Skin of body (tissue), 2 donors: Measurements from ENCODE around the gene ELFN1. TPM values are rescaled to one million over a fixed set of nuclear protein-coding genes. Genes with fewer than 3 reads are reported as not detected.

Experiments used
- DNase-seq: peaks from one replicate; lab custom pipeline; 2025; lab: John Stamatoyannopoulos, UW
- total RNA-seq: library from RNA; depleted of rRNA; stranded (reverse); fragments of >200 nt; gene quantifications from one replicate; pipeline ENCODE4 v1.2.3, GENCODE V29; 2014

The ELFN1 gene
- total RNA-seq, 1 donor from 2014 or later: 3.1 TPM

DNA sequence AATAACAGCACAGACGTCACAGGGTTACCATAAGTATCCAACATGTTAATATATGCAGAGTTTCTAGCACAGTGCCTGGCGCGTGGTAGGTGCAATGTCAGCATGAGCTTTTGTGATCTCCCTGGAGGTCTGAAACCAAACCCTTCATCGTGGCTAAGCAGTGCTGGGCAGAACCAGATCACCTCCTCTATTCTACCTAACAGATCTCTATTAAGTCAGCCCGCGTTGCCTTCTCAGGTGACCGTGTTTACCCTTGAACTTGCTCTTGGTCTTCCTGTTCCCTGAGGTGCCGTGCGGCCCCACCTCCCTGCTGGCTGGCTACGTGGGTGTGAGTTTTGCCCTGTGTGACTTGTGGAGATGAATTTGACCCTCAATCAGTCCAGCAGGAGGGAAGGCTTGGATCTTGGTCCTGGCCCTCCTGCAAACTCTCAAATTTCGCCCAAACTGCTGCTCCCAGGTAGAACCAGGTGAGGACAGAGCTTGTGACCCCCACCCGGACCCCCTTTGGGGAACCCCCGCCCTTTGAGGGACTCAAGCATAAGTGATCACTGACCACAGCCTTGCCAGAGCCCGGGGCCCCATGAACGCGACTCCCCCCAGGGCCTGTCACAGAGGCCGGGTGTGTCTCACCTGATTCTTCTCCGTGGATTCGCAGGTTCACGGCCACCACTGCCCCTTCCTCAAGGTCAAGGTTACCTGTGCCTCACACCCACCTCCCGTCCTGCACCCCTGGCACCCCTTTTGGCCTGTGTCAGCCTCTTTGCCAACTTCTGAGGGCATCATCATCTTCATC is 54.2 kb downstream of the ELFN1 start:
- DNase-seq: no peak

DNA sequence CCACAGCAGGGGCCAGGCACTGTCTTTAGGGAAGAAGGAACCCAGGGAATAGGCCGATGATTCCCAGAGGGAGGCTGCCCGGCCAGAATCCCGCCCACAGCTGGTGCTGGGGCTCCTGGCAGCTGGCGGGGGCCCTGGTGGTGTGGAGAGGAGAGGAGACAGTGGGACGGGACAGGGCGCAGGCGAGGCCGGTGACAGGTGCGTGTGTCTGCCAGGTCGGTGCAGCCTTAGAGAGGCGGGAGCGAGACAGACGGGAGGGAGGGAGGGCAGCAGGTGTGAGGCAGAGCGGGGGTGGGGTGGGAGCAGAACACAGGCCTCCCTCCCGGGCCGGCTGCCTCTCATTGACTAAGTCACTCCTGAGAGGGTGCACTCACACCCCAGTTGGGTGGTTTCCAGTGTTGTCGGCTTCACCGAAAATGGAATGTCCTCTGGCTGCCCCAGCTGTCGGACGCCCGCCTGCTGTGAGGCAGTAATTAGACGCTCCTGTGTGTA is 55.2 kb downstream of the ELFN1 start:
- DNase-seq: peak; percentile 25

DNA sequence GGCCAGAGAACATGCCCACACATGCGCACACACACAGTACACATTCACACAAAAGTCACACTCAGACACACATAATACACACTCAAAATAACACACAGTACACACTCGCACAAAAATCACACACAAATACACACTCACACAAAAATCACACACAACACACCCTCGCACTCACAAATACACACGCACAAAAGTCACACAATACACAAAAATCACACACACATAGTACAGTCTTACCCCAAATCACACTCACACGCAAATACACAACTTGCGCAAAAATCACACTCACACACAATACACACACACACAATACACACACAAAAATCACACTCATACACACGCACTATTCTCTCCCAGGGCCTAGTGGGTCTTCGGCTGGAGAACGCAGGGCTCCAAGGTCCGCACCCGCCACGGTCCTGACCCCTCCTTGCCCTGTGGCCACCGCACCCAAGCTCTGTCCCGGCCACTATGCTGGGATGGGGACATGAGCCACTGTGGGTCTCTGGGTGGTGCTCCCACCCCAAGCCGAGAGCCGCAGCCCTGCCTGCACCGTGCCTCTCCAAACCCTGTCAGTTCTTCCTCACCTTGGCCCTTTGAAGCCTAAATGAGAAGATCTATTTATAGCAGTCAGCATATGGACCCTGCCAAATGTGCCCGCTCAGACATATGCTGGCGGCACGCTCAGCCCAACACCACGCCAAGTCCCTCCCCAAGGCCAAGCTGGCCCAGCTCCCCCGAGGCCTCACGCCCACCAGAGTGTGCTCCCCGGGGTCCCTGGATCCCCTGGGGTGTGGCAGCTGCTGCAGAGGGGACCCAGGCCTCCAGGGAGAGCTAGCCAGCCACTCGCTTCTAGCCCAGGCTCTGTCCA is 55.9 kb downstream of the ELFN1 start:
- DNase-seq: no peak

DNA sequence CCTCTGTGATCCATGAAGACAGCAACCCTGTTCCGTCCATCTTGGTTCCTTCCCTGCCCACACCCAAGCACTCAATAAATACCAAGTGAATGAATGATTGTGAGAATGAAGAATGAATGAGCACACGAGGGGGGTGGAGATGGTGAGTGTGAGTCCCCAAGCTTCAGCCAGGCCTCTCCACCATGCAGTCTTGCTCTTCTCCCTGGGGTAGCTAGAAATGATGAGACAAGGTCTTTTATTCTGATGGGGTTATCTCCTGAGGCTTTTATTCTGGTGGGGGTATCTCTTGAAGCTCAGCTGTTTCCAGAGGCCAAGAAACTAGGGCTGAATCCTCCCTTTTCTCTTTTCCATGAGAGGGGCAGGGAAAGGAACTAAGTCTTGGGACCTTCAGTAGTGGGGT is 57.0 kb downstream of the ELFN1 start:
- no peak for DNase-seq

DNA sequence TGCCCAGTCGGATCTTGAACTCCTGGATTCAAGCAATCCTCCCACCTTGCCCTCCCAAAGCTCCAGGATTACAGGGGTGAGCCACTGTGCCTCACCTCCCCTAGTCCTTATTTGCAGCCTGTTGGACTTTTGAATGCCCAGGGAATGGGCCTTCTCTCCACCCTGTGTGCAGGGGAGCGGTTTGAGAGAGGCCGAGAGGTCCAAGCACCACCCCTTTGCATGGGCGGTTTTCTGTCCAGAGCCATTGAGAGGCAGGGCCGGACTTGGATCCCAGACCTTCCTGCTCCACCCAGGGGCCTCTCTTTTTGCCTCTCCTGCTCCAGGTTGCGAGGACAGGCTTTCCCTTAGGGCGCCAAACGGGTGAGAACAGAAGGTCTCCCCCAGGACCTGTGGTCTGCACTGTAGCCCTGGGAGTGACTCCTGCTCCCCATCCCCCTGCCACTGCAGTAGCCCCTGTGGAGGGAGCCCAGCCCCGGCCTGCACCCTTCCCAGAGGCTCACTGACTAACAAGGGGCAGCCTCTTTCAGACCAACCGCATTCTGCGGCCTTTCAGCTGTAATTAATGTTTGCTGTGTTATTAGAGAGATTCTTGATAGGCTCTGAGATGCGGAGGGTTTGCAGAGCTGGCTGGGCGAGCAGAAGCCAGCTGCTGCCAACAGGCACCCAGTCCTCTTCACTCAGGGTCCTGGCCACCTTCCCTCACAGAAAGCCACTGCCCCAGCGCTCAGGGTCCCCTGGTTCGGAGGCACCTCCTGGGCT is 57.9 kb downstream of the ELFN1 start:
- no peak for DNase-seq

DNA sequence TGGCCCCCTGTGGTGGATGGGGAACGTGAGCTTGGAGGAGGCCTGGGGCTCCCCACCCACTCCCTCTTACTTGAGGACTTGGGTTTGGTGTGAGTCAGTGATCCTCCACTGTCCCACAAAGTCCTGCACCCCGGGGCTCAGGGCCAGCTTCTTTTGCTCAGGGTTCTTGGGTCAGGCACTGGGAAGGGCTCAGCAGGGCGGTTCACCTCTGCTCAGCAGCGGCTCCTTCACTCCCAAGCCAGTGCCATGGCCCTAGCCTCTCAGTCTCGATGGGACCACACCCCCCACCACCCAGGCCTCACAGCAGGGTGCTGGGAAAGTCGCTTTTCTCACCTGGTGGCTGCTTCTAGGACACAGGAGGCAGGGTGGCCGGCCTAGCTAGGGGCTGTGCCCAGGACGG is 59.1 kb downstream of the ELFN1 start:
- no peak for DNase-seq

DNA sequence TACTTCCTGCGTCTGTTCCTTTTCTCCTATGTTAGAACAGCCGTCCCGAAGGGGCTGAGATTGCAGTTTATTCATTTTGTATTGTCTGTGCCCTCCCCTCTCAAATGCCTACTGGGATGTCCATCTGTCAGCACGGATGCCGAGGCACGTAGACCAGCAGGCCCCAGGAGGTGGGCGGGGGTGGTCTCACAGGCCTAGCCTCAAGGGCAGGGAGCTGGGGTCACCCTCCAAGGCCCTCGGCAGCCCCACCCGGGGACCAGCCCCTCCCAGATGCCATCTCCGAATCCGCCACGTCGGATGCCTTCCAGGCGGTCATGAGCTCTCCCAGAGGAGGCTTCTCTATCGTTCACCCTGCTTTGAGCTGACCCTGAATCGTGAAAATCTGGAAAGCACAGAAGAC is 59.7 kb downstream of the ELFN1 start:
- no peak for DNase-seq

DNA sequence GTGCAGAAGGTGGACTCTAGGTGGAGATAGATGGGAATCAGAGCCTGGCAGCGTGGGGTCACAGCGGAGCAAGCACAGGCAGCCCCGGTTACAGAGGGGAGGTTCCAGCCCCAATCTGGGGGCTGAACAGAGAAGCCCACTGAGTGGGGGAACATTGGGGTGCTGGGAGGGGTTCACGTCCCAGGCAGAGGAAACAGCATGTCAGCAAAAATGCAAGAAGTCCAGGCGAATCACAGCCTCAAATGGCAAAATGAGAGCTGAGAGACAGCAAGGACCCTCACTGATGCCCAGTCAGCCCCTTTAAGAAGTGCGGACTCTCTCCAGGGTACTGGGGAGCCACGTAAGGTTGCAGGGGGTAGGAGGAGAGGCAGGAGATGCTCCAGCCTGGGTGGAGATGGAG is 62.0 kb downstream of the ELFN1 start:
- DNase-seq: no peak

DNA sequence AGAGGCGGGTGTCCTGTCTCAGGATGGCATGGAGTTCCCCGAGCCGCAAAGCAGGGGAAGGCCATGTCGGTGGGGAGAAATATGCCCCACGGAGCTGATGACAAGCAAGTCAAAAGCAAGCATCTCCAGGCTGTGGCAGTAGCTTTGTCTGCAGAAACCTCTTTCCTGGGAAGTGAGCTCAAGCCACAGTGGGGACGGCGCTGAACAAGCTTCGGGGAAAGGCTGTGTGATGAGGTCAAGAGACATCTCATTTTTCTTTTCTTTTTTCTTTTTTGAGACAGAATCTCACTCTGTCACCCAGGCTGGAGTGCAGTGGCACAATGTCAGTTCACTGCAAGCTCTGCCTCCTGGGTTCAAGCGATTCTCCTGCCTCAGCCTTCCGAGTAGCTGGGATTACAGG is 62.6 kb downstream of the ELFN1 start:
- DNase-seq: no peak

DNA sequence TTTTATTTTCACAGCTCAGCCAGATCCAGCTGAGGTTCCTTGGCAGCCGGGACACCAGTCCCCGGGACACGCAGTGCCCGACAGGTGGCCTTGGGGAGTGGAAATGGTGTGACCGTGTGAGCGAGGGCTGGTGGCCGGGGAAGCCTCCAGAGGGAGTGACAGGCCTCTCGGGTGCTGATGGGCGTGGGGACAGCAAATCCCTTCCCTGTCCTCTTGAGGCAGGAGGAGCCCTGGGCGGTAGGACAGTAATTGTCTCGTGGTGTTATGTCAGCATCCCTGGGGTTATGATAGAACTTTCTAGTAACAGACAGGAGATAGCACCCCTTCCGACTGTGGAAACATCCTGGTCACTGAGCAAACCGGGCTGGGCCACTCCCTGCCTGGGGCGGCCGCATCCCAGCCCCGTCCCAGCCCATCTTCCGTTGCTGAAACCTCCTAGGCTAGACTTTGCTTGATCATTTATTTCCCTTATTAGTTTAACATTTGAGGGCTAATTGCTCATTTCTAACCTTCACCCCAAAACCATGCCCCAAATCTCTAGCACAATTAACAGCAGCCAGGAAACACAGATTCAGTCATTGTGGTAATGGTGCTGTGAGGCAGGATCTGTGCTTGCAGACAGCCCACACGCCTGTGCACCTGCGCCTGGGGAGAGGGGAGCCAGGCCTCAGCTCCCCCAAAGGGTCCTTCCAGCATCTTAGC is 63.3 kb downstream of the ELFN1 start:
- DNase-seq: no peak

DNA sequence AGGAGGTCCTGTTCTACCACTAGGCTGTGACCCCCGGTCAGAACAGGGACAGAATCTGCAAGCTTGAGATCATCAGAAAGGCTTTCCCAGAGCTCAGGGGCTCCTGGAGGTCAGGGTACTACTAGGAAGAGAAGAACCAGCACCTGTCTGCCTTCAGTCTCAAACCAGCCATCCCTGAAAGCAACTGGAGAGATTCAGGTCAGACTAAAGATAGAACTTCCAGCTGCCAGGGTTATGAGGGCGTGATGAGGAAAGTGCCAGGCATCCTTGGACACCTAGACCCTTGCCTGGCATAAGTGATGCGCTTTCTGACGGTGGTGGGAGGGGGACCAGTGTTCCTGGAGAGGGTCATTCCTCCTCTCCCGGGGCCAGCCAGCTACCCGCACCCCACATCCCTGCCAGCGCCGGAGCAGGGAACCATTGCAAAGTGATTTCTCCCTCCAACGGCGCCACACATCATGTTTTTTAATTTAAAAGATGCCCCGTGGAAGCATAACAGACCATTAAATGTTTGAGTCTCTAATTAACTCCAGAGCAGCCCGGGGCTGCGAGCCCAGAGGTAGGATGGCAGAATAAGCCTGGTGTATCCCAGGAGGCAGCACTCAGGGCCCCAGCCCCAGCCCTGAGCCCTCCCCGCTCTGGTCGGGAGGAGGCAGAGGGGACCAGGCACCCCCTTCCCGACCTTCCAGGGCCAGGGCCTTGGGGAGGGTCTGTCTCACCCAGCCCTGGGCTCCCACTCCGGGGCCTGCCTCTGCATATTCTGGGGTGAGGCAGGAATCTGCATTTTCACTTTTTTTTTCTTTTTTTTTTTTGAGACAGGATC is 64.0 kb downstream of the ELFN1 start:
- DNase-seq: no peak

DNA sequence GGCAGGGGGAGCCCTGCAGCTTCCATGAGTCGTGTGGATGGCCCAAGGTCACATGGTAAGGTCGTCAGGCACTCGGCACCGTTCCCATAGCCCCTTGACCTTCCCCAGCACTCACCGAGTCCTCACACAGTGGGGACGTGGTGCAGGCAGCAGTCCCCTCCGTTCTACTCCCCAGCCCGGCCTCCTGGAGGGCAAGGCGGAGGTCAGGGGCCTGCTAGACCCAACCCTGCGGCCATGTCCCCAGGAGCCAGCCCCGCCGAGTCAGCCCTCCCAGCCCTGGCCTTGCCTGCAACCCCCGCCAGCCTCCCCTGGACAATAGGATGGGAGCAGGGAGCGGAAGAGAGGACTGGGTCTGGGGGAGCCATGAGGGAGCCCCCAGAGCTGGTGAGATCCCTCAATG is 65.2 kb downstream of the ELFN1 start:
- DNase-seq: no peak

DNA sequence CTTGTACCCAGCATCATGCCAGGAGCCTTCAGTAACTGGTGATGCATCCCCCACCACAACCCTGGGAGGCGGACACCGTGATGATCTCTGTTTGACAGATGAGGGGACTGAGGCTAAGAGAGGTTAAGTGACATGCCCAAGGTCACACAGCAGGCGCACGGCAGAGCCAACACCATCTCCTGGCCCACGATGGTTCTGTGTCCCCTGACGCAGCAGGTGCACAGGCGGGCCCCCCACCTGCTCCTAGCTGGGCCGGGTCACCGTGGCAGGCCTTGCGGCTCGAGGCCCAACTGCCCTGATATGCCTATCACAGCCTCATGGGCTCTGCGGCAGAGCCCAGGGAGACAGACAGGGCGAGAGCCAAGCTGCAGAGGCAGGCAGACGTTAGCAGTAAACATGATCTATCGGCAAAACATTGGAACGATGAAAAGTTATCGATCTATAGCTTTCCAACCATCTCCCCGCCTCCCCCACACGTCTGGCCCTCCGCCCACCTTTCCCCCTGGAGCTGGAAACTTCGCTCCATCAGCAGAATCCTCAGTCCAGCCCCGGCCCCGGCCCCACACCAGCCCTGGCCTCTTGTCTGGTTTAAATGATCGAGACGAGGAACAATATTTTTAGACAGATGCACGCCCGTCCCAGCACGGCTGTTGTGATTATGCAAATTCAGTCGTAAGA is 65.9 kb downstream of the ELFN1 start:
- DNase-seq: no peak

DNA sequence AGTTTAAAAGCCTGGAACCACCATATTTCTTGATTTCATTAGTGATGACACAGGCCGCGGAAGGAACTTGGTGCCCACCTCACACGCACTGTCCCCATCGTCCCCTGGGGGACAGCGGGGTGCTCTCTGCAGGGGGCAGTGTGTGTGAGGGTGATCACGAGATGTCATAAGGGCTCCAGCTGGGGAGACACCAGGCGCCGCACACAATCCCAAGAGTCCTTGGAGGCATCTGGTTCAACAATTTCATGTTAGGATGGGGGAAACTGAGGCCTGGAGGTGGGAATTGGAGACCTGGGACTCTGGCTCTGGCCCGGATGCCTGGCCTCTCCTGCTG is 66.4 kb downstream of the ELFN1 start:
- no peak for DNase-seq

DNA sequence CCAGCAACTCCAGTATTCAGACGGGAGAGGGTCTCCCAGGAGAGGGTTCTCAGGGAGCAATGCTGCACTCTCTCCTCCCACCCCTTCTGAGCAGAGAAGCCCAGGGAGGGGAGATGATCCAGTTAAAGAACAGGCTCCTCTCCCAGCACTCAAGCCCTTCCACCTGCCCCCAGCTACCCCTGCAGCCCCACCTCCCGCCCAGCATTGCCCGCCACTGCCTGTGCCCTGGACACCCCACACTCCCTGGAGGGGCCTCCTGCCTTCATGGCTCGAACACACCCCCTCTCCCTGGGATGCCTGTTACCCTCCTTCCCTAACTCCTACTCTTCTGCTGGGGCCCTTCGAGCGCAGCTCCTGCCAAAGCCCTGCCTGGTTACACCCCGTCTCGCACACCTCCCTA is 66.8 kb downstream of the ELFN1 start:
- DNase-seq: no peak

DNA sequence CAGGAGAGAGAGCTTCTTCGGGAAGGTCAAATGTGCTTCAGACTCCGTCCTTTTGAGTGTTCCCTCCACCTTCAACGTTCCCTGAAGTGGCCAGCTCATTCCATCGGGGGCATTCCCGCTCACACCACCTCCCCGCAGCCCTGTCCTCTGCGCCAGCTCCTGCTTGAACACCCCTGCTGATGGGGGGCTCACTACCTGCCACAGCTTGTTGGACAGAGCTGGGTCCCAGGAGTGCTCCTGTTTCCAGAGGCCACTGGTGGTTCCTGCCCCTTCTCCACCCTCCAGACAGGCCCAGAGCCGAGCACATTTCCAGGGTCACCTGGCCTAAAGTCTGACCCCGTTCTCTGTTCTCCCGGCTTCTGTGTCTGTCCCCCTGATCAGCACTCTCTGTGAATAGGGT is 67.4 kb downstream of the ELFN1 start:
- no peak for DNase-seq

DNA sequence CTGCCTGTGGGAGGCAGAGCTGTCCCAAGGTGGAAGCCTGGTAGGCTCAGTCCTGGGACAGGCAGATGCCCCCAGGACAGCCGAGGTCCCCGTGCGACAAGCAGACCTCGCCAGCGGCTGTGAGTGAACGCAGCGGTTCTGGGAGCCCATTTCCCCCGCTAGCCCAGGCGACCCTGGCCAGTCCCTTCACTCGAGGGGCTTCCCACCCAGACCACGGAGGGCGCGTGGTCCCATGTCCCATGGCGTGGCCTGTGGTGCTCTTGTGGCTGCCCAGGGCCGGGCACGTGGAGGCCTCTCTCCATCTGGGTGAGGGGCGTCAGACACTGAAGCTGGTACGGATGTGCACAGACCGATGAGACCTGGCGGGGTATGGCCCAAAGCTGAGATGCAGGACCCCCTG is 67.9 kb downstream of the ELFN1 start:
- DNase-seq: no peak

DNA sequence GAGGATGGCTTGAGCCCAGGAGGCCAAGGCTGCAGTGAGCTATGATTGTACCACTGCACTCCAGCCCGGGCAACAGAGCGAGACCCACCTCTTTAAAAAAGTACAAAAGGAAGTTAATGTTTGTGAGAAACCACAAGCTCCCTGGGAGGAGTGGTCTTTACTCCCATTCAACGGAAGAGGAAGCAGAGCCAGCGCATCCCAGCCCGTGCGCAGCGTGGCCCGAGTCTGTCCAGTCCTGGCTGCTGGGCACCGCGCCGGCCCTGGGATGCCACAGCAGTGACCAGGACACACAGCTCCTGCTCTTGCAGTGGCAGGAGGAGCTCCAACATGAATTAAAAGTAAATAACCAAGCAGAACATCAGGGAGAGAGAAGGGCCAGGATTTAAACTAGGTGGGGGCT is 68.4 kb downstream of the ELFN1 start:
- no peak for DNase-seq

DNA sequence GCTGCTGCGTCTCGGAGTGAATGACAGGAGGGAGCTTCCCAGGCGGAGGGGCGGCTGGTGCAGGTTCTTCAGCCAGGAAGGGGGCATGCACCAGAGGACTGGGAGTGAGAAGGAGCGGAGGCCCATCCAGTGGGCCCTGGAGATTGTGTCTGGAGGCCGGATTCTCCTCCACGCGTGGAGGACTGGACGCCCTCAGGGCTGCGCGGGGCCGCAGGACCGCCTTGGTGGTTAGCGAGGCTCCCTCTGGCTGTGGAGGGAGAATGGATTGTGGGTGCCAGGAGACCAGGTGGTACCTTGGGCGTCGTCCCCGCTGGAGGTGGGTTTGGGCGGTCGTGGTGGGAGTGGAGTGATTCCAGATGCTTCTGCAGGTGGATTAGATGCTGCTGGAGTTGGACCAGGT is 68.9 kb downstream of the ELFN1 start:
- no peak for DNase-seq

DNA sequence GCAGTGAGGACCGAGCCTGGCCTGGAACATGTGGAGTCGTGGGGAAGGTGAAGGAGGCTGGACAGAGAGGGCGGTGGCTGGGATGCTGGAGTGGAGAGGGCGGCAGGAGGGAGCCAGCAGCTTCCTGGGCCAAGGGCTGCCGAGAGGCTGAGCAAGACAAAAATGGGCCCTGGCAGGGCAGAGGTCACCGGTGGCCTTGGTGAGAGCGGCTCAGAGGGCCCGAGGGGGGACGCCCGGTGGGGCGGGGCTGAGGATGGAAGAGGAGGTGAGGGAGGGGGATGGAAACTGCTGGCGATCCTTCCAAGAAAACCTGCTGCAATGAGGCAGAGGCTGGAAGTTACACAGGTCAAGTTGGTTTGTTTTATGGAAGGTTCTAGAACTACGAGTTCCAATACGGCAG is 69.5 kb downstream of the ELFN1 start:
- no peak for DNase-seq
